SU-DHL-6 (cell line): Measurements from ENCODE around the gene KIF5C.

Experiments used
- EZH2phosphoT487 ChIP-seq: fragments of 200-600 bp; sonication (generic), shearing (Covaris generic); conservative IDR thresholded peaks from 2 replicates; pipeline ENCODE4 v1.6.1; 2018; ENCODE audit warnings: mild to moderate bottlenecking, antibody characterized with exemption, low read length, moderate library complexity, mixed read lengths
- TF ChIP-seq, protein P1 (sequence below): fragments of 200-600 bp; sonication (generic); IDR thresholded peaks from one replicate; pipeline ENCODE4 v1.5.1; 2017; ENCODE audit warnings: antibody characterized with exemption, mild to moderate bottlenecking, low read length, moderate library complexity; ENCODE audit not compliant: insufficient read depth, poor library complexity, severe bottlenecking

DNA sequence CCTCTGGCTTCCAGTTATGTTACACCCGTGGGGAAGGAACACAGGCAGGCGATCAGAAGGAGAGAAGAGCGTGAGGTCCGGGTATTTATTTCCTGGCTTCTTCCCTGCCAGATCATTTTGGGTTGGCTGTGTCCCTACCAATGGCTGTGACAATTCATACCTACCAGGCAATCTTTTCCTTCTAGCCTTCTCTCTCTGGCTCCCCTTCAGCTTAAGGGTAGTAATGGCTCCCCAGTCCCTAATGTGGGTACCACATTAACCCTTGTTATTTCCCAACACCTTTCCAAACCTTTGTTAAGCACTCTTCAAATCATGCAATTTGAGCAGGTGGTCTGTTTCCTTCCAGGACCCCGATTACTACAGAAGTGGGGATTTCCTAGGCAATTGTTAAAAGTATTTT, 84.7 kb downstream of the KIF5C start:
- TF ChIP-seq, protein P1, sequence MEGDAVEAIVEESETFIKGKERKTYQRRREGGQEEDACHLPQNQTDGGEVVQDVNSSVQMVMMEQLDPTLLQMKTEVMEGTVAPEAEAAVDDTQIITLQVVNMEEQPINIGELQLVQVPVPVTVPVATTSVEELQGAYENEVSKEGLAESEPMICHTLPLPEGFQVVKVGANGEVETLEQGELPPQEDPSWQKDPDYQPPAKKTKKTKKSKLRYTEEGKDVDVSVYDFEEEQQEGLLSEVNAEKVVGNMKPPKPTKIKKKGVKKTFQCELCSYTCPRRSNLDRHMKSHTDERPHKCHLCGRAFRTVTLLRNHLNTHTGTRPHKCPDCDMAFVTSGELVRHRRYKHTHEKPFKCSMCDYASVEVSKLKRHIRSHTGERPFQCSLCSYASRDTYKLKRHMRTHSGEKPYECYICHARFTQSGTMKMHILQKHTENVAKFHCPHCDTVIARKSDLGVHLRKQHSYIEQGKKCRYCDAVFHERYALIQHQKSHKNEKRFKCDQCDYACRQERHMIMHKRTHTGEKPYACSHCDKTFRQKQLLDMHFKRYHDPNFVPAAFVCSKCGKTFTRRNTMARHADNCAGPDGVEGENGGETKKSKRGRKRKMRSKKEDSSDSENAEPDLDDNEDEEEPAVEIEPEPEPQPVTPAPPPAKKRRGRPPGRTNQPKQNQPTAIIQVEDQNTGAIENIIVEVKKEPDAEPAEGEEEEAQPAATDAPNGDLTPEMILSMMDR = no peak
- TF ChIP-seq EZH2phosphoT487 = no peak
